ENCODE data around the gene HINFP.

GRCh38 chr11:119179983-119180382 lies 58.6 kb downstream of the HINFP start:
- TF ChIP-seq CTCF (IDR thresholded peaks at IDR 0.05) (no peak), POLR2A (IDR thresholded peaks at IDR 0.05) (no peak)
